Thyroid gland (tissue), 4 donors: ENCODE results near the gene ST14. TPM values are rescaled to one million over a fixed set of nuclear protein-coding genes. Genes with fewer than 3 reads are reported as not detected.

Experiments
- DNase-seq, 2 donors: peaks; one replicate each; pipeline ENCODE4 v3.0.0-alpha.2; 2019
- H3K27ac ChIP-seq, 3 donors: fragments of 200-600 bp; sonication (generic); 1 replicate in 2 of 3; 2 replicates in 1 of 3; pipeline ENCODE4 v1.5.1; 2016 to 2019; ENCODE audit warnings: mild to moderate bottlenecking in 1 of 3, moderate library complexity in 1 of 3
- H3K27me3 ChIP-seq: fragments of 200-600 bp; sonication (generic); one replicate; pipeline ENCODE4 v1.5.1; 2019
- H3K36me3 ChIP-seq, 2 donors: fragments of 200-600 bp; sonication (generic); one replicate each; pipeline ENCODE4 v1.5.1; 2016 to 2019
- H3K4me1 ChIP-seq, 2 donors: fragments of 200-600 bp; sonication (generic); one replicate each; pipeline ENCODE4 v1.5.1; 2017 to 2019
- H3K4me3 ChIP-seq, 3 donors: fragments of 200-600 bp; sonication (generic); replicated peaks in 1 of 3; 1 replicate in 2 of 3; 2 replicates in 1 of 3; pipeline ENCODE4 v1.5.1; 2016; ENCODE audit warnings: mild to moderate bottlenecking in 1 of 3
- H3K9me3 ChIP-seq: fragments of 200-600 bp; sonication (generic); one replicate; pipeline ENCODE4 v1.5.1; 2017
- POLR2A ChIP-seq, 2 donors: fragments of 450-650 bp; IDR thresholded peaks; one replicate each; pipeline ENCODE4 v1.6.1; 2017; ENCODE audit warnings: antibody characterized with exemption in 2 of 2, mild to moderate bottlenecking in 2 of 2, moderate library complexity in 1 of 2
- WGBS, 2 donors: methylation state at CpG; one replicate each; pipeline ENCODE4 v1.1.5; 2017; 5-methylcytosine and 5-hydroxymethylcytosine counted together
- intact Hi-C: fragments of 100-400 bp; cut with DNase I; formaldehyde crosslinking; loops from one replicate; pipeline ENCODE4 v1.15.1; 2023
- total RNA-seq, 4 donors: library from RNA; depleted of rRNA; stranded (reverse); fragments of >200 nt; gene quantifications; one replicate each; pipeline ENCODE4 v1.2.3, GENCODE V29; 2016
- TF ChIP-seq, protein P1 (sequence below), 6 experiments: fragments of 200-600 bp in 3 of 6; fragments of 450-650 bp in 3 of 6; sonication (generic) in 3 of 6; IDR thresholded peaks; one replicate each; pipeline ENCODE4 v1.5.1; 2016 to 2019; ENCODE audit warnings: antibody characterized with exemption in 6 of 6, mild to moderate bottlenecking in 2 of 6, inconsistent platforms in 1 of 6, moderate library complexity in 1 of 6

Gene ST14
- total RNA-seq, 4 donors from 2014 or later = 53.3 to 102 (median 90.7) TPM

DNA sequence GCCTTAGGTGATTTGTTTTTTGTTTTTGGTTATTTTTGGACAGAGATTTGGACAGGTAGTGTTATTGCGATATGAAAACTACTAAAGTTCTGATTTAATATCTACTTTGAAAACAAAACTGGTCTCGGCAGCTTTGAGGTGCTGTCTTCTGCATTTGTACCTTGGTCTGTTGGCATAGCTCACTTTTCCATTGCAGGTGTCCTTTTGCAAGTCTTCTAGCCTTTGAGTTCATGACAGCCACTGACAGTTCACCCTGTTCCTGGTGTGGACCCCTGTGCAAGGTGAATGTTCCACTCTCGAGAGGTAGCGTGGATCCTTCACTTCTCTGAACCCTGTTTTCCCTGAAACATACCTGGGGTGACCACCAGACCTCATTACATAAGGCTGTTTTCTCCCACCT lies 44.9 kb upstream of the ST14 start:
- Histone ChIP-seq H3K36me3 (peaks cover 10 to 14% of the 10 kb centered on the region in 2 donors), H3K4me3 (no peak overlapping the region), H3K9me3 (no peaks in the 10 kb centered on the region), H3K27ac (peak overlapping the region; percentile 64 to 78 (median 77)), H3K4me1 (peaks cover 15 to 24% of the 10 kb centered on the region in 2 donors), H3K27me3 (no peaks in the 10 kb centered on the region)
- intact Hi-C loops = no loop called here
- no peak for DNase-seq
- TF ChIP-seq, protein P1, sequence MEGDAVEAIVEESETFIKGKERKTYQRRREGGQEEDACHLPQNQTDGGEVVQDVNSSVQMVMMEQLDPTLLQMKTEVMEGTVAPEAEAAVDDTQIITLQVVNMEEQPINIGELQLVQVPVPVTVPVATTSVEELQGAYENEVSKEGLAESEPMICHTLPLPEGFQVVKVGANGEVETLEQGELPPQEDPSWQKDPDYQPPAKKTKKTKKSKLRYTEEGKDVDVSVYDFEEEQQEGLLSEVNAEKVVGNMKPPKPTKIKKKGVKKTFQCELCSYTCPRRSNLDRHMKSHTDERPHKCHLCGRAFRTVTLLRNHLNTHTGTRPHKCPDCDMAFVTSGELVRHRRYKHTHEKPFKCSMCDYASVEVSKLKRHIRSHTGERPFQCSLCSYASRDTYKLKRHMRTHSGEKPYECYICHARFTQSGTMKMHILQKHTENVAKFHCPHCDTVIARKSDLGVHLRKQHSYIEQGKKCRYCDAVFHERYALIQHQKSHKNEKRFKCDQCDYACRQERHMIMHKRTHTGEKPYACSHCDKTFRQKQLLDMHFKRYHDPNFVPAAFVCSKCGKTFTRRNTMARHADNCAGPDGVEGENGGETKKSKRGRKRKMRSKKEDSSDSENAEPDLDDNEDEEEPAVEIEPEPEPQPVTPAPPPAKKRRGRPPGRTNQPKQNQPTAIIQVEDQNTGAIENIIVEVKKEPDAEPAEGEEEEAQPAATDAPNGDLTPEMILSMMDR (IDR thresholded peaks at IDR 0.05) = no peak
- no peak for TF ChIP-seq POLR2A (IDR thresholded peaks at IDR 0.05)
- WGBS, 2 donors = 89 to 96% methylated on average over 4 of the region's 4 CpGs

DNA sequence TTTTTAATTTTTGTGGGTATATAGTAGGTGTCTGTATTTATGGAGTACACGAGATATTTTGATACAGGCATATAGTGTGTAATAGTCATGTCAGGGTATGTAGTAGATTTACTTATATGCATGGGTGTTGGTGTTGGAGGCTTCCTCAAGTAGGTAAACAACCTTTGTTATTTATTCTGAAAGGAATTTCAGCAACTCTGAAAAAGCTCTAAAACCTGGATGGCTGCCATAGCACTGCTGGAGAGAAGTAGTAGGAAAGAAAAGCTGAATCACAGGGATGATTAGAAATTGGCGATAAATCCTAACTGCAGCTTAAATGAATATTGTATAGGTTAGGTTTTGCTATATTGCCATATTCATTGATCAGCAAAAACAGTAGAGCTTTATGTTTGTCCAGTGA lies 44.4 kb upstream of the ST14 start:
- peaks cover 9 to 10% of the 10 kb centered on the region in 2 donors for H3K36me3 ChIP-seq
- no peak overlapping the region for H3K4me3 ChIP-seq
- no peaks in the 10 kb centered on the region for H3K27me3 ChIP-seq
- intact Hi-C loops = no loop called here
- DNase-seq = peak; percentile 48 to 64
- 47 to 54% methylated on average over 2 of the region's 2 CpGs for WGBS, 2 donors
- TF ChIP-seq POLR2A (IDR thresholded peaks at IDR 0.05) = no peak
- H3K4me1 ChIP-seq = peaks cover 15 to 24% of the 10 kb centered on the region in 2 donors
- no peaks in the 10 kb centered on the region for H3K9me3 ChIP-seq
- peak overlapping the region; percentile 64 to 78 (median 77) for H3K27ac ChIP-seq

DNA sequence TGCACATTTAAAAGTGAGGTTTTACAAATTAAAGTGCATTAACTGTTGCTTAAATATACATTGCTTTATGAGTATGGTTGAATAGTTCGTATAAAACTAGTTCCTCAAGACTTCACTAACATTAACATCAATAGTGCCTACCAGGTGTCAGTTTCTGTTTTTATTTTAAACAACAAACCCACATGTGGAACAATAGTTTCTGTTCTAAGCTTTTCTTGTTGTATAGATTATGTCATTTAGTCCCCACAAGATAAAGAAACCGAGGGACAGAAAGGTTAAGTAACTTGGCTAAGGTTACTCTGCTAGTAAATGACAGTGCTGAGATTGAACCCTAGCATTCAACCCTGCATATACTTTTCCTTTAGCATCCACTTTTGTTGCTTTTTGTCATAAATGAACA lies 41.4 kb upstream of the ST14 start:
- intact Hi-C loops = no loop called here
- TF ChIP-seq, protein P1 (IDR thresholded peaks at IDR 0.05) = no peak
- no peak for TF ChIP-seq POLR2A (IDR thresholded peaks at IDR 0.05)
- Histone ChIP-seq H3K27me3 (no peaks in the 10 kb centered on the region), H3K27ac (no peak overlapping the region), H3K9me3 (no peaks in the 10 kb centered on the region), H3K4me3 (no peak overlapping the region), H3K36me3 (peaks cover 10% of the 10 kb centered on the region in 2 donors), H3K4me1 (peaks cover 15 to 38% of the 10 kb centered on the region in 2 donors)
- no peak for DNase-seq
- 79 to 82% methylated on average over 2 of the region's 2 CpGs for whole genome bisulfite sequencing, 2 donors

GRCh38 chr11:130118636-130119387 lies 40.8 kb upstream of the ST14 start:
- Histone ChIP-seq H3K4me1 (peaks cover 18 to 44% of the 10 kb centered on the region in 2 donors), H3K27me3 (no peaks in the 10 kb centered on the region), H3K9me3 (no peaks in the 10 kb centered on the region), H3K4me3 (no peak overlapping the region), H3K36me3 (peaks cover 13 to 16% of the 10 kb centered on the region in 2 donors), H3K27ac (no peak overlapping the region)
- WGBS, 2 donors = 92% methylated on average over 9 of the region's 9 CpGs
- intact Hi-C loops = no loop called here
- TF ChIP-seq POLR2A (IDR thresholded peaks at IDR 0.05) = no peak
- TF ChIP-seq, protein P1 (IDR thresholded peaks at IDR 0.05) = no peak
- no peak for DNase-seq

DNA sequence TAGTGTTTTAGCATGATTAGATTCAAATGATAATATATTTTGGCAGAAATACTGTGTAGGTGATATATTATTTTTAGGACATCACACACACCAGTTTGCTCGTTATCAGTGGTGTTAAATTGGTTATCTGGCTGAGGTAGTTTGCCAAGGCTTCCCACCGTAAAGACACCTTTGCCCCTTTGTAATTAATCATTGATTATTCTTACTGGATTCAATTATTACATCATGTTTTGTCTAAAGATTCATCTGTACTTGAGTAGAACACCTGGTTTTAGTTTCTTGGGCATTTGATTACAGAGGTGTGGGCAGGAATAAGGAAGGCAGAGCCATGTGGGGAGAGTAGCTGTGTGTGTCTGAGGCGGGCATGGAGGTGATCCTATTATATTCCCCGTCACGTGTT lies 39.5 kb upstream of the ST14 start:
- intact Hi-C loops = loop anchor here (10.0 kb wide), 1 partner anchor 45 kb away; no protein-coding TSS in a partner anchor
- 95 to 97% methylated on average over 5 of the region's 5 CpGs for WGBS, 2 donors
- Histone ChIP-seq H3K4me3 (no peak overlapping the region), H3K27me3 (no peaks in the 10 kb centered on the region), H3K27ac (no peak overlapping the region), H3K4me1 (peaks cover 20 to 47% of the 10 kb centered on the region in 2 donors), H3K9me3 (no peaks in the 10 kb centered on the region), H3K36me3 (peaks cover 13 to 16% of the 10 kb centered on the region in 2 donors)
- TF ChIP-seq, protein P1 (IDR thresholded peaks at IDR 0.05) = no peak
- no peak for TF ChIP-seq POLR2A (IDR thresholded peaks at IDR 0.05)
- DNase-seq = no peak
